ENCODE data around the gene SEPHS1. TPM values are rescaled to one million over a fixed set of nuclear protein-coding genes. Genes with fewer than 3 reads are reported as not detected.

SEPHS1 gene
- total RNA-seq, 1 experiment from 2014 or later: 111 TPM

- TF ChIP-seq EZH2 (IDR thresholded peaks at IDR 0.05; ENCODE audit: borderline replicate concordance, low read depth, low read length, poor library complexity, severe bottlenecking): no peak
- no peak for TF ChIP-seq CTCF (conservative IDR thresholded peaks at IDR 0.05; ENCODE audit: low read depth, low read length)
- CTCF ChIA-PET: no interaction called here
- no peaks in the 10 kb centered on the region for H3K36me3 ChIP-seq (ENCODE audit: insufficient read depth, low read length, poor library complexity, severe bottlenecking)
- H3K27me3 ChIP-seq (replicated peaks; ENCODE audit: insufficient read depth, low read depth, low read length, poor library complexity): no peaks in the 10 kb centered on the region
- BruUV-seq (replicated peaks): no TSS peak
- H3K4me1 ChIP-seq (ENCODE audit: insufficient read depth, low read length, poor library complexity, severe bottlenecking): no peaks in the 10 kb centered on the region
- no peak for DNase-seq (ENCODE audit: low spot score)
- no peaks in the 10 kb centered on the region for H3K9me3 ChIP-seq (ENCODE audit: low read depth, low read length, poor library complexity, severe bottlenecking)
- H3K27ac ChIP-seq (ENCODE audit: low read depth, low read length, poor library complexity, severe bottlenecking): no peak overlapping the region
- POLR2A ChIA-PET (ENCODE audit: low non-redundant PET): no interaction called here
- H3K4me3 ChIP-seq (ENCODE audit: low read depth, low read length, poor library complexity, severe bottlenecking): no peak overlapping the region
- intact Hi-C loops (cut with micrococcal nuclease; ENCODE audit: unreplicated experiment): no loop called here
Observed at GRCh38 chr10:13306103-13306502, 42.0 kb downstream of the SEPHS1 start.

- Histone ChIP-seq H3K27me3 (replicated peaks; ENCODE audit: insufficient read depth, low read depth, low read length, poor library complexity) (no peaks in the 10 kb centered on the region), H3K9me3 (ENCODE audit: low read depth, low read length, poor library complexity, severe bottlenecking) (no peaks in the 10 kb centered on the region), H3K36me3 (ENCODE audit: insufficient read depth, low read length, poor library complexity, severe bottlenecking) (no peaks in the 10 kb centered on the region), H3K4me1 (ENCODE audit: insufficient read depth, low read length, poor library complexity, severe bottlenecking) (peaks cover 5% of the 10 kb centered on the region), H3K27ac (ENCODE audit: low read depth, low read length, poor library complexity, severe bottlenecking) (no peak overlapping the region), H3K4me3 (ENCODE audit: low read depth, low read length, poor library complexity, severe bottlenecking) (peak overlapping the region; percentile 63)
- CTCF ChIA-PET: interaction anchor here (0.6 to 2.0 kb wide), 6 partner anchors 14 to 141 kb away, joined by 3 to 11 read pairs (median 4); partner anchors contain the start of gene MCM10
- no peak for DNase-seq (ENCODE audit: low spot score)
- BruUV-seq (replicated peaks): no TSS peak
- POLR2A ChIA-PET (ENCODE audit: low non-redundant PET): no interaction called here
- TF ChIP-seq CTCF (conservative IDR thresholded peaks at IDR 0.05; ENCODE audit: low read depth, low read length) (no peak), EZH2 (IDR thresholded peaks at IDR 0.05; ENCODE audit: borderline replicate concordance, low read depth, low read length, poor library complexity, severe bottlenecking) (no peak)
- intact Hi-C loops (cut with micrococcal nuclease; ENCODE audit: unreplicated experiment): loop anchor here (1.0 kb wide), 1 partner anchor 142 kb away; the partner anchor contains the start of gene MCM10
Observed at GRCh38 chr10:13302821-13303555, 45.1 kb downstream of the SEPHS1 start.

- BruUV-seq (replicated peaks): no TSS peak
- ChIA-PET POLR2A (ENCODE audit: low non-redundant PET) (no interaction called here), CTCF (no interaction called here)
- intact Hi-C loops (cut with micrococcal nuclease; ENCODE audit: unreplicated experiment): no loop called here
- Histone ChIP-seq H3K4me3 (ENCODE audit: low read depth, low read length, poor library complexity, severe bottlenecking) (peak within 1 kb of the TSS; percentile 79), H3K27ac (ENCODE audit: low read depth, low read length, poor library complexity, severe bottlenecking) (peak within 1 kb of the TSS; percentile 63), H3K4me1 (ENCODE audit: insufficient read depth, low read length, poor library complexity, severe bottlenecking) (peaks cover 5% of the 10 kb centered on the region), H3K9me3 (ENCODE audit: low read depth, low read length, poor library complexity, severe bottlenecking) (no peaks in the 10 kb centered on the region), H3K27me3 (replicated peaks; ENCODE audit: insufficient read depth, low read depth, low read length, poor library complexity) (no peaks in the 10 kb centered on the region), H3K36me3 (ENCODE audit: insufficient read depth, low read length, poor library complexity, severe bottlenecking) (no peaks in the 10 kb centered on the region)
- peak; percentile 77 for DNase-seq (ENCODE audit: low spot score)
- TF ChIP-seq EZH2 (IDR thresholded peaks at IDR 0.05; ENCODE audit: borderline replicate concordance, low read depth, low read length, poor library complexity, severe bottlenecking) (no peak), CTCF (conservative IDR thresholded peaks at IDR 0.05; ENCODE audit: low read depth, low read length) (no peak)
Observed at GRCh38 chr10:13299437-13300287, 48.4 kb downstream of the SEPHS1 start, which contains the start of gene PHYH. PHYH (minus strand) TSS chr10:13300064; CDS start chr10:13300042, 22 bp downstream.
